Naive thymus-derived CD4-positive, alpha-beta T cell (primary cell): ENCODE data around the gene CAMK1D. TPM values are rescaled to one million over a fixed set of nuclear protein-coding genes. Genes with fewer than 3 reads are reported as not detected.

Source experiments
- ATAC-seq: fragments of 150-1000 bp; cut with Tn5 transposase; 2 replicates; pipeline ENCODE4 v1.10.0; 2021; ENCODE audit warnings: mild to moderate bottlenecking, moderate library complexity
- CTCF ChIA-PET: fragments of 350-600 bp; sonication (Branson Sonifier 250); formaldehyde crosslinking; loops from one replicate; lab custom pipeline; 2021; ENCODE audit warnings: antibody characterized with exemption; lab: Charles Lee
- POLR2A ChIA-PET: fragments of 350-600 bp; sonication (Branson Sonifier 250); formaldehyde crosslinking; loops from one replicate; lab custom pipeline; 2021; ENCODE audit warnings: antibody characterized with exemption, inconsistent platforms; lab: Charles Lee
- DNase-seq, 9 donors: peaks; one replicate each; pipeline versions ENCODE4 v3.0.0 to v3.0.0-alpha.2; 2020 to 2022; ENCODE audit warnings: mixed read lengths in 1 of 9
- H3K27ac ChIP-seq: one replicate; pipeline ENCODE4 v1.7.0; 2013; ENCODE audit warnings: mild to moderate bottlenecking, low read depth, low read length, moderate library complexity
- H3K27me3 ChIP-seq, 2 donors: one replicate each; pipeline ENCODE4 v1.7.0; 2013; ENCODE audit warnings: low read length in 2 of 2, mild to moderate bottlenecking in 2 of 2, moderate library complexity in 2 of 2; ENCODE audit not compliant: control insufficient read depth in 2 of 2, insufficient read depth in 2 of 2
- H3K36me3 ChIP-seq, 3 experiments: 1 replicate in 2 of 3; 2 replicates in 1 of 3; pipeline ENCODE4 v1.7.0; 2013; ENCODE audit warnings: low read length in 3 of 3, mild to moderate bottlenecking in 3 of 3, moderate library complexity in 1 of 3; ENCODE audit not compliant: insufficient read depth in 3 of 3, control insufficient read depth in 2 of 3
- H3K4me1 ChIP-seq, 2 donors: one replicate each; pipeline ENCODE4 v1.7.0; 2013; ENCODE audit warnings: low read length in 2 of 2, mild to moderate bottlenecking in 2 of 2, moderate library complexity in 1 of 2; ENCODE audit not compliant: control insufficient read depth in 2 of 2, insufficient read depth in 2 of 2
- H3K4me3 ChIP-seq: 2 replicates; pipeline ENCODE4 v1.7.0; 2013; ENCODE audit warnings: mild to moderate bottlenecking, low read length
- H3K9me3 ChIP-seq, 3 experiments: 1 replicate in 2 of 3; 2 replicates in 1 of 3; pipeline ENCODE4 v1.7.0; 2013; ENCODE audit warnings: low read length in 3 of 3; ENCODE audit not compliant: control insufficient read depth in 2 of 3
- H3K27ac Mint-ChIP-seq, 9 donors: one replicate each; pipeline ENCODE4 v1.8.0; 2020 to 2022; ENCODE audit warnings: mixed read lengths in 9 of 9, mild to moderate bottlenecking in 8 of 9, moderate library complexity in 5 of 9, inconsistent platforms in 2 of 9
- H3K27me3 Mint-ChIP-seq, 5 donors: one replicate each; pipeline ENCODE4 v1.8.0; 2021 to 2022; ENCODE audit warnings: mixed read lengths in 5 of 5, mild to moderate bottlenecking in 1 of 5
- H3K36me3 Mint-ChIP-seq, 5 donors: one replicate each; pipeline ENCODE4 v1.8.0; 2020 to 2022; ENCODE audit warnings: mixed read lengths in 5 of 5, mild to moderate bottlenecking in 3 of 5, inconsistent platforms in 1 of 5
- H3K4me1 Mint-ChIP-seq, 7 donors: one replicate each; pipeline ENCODE4 v1.8.0; 2020 to 2022; ENCODE audit warnings: mixed read lengths in 7 of 7, mild to moderate bottlenecking in 3 of 7, inconsistent platforms in 1 of 7
- H3K4me3 Mint-ChIP-seq, 10 donors: one replicate each; pipeline ENCODE4 v1.8.0; 2020 to 2022; ENCODE audit warnings: mild to moderate bottlenecking in 10 of 10, mixed read lengths in 10 of 10, moderate library complexity in 6 of 10, inconsistent platforms in 2 of 10
- H3K9me3 Mint-ChIP-seq, 11 donors: one replicate each; pipeline ENCODE4 v1.8.0; 2020 to 2022; ENCODE audit warnings: mixed read lengths in 11 of 11, mild to moderate bottlenecking in 4 of 11, inconsistent platforms in 1 of 11, moderate library complexity in 1 of 11
- intact Hi-C, 2 donors: fragments of 100-400 bp; cut with micrococcal nuclease; formaldehyde crosslinking; loops; one replicate each; pipeline ENCODE4 v1.15.1; 2023
- polyA plus RNA-seq, 2 donors: library from polyadenylated mRNA; unstranded; fragments of 300-500 nt; fragmentation: Illumina TruSeq; gene quantifications; one replicate each; pipeline ENCODE4 v1.2.3, GENCODE V29; 2021
- total RNA-seq, 6 experiments: library from RNA in 5 of 6; stranded (reverse) in 5 of 6; gene quantifications; 1 replicate in 5 of 6; 2 replicates in 1 of 6; pipeline ENCODE4 v1.2.3 and lab custom pipeline; 2021 to 2026

Gene CAMK1D
- total and polyA plus RNA-seq, 7 experiments from 2014 or later, result 12.5 to 43.2 (median 18.6) TPM

DNA sequence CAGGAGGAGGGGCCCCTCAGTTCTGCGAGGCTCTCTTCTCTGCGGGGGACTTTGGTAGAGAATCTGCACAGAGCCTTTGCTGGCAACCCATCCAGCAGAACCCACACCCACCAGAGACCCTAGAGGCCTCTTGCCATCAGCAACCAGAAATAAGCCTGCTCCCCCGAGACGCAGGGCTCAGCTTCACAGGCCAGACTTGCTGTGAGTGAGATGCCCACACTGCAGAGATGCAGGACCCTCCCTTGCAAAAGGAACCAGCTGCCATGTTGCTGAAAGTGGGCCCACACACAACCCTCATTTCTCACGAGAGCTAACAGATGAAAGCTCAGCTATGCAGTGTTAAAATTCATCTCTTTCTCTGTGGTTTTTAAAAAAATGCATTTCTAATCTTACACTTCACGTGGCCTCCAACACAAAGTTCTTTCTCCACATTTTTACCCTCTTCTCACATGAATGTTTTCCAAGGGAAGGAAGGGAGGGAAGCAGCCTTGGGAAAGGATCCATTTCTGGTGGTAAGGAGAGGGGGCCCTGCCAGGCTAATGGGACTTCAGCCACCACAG is 480.6 kb downstream of the CAMK1D start:
- intact Hi-C loops, result no loop called here
- H3K27ac Mint-ChIP-seq, result no peak overlapping the region
- ATAC-seq, result no peak
- ChIA-PET POLR2A (no interaction called here), CTCF (no interaction called here)
- peaks cover 0 to 55% (median 33%) of the 10 kb centered on the region in 5 donors for H3K36me3 Mint-ChIP-seq
- Histone ChIP-seq H3K4me3 (no peak overlapping the region), H3K4me1 (no peaks in the 10 kb centered on the region), H3K9me3 (no peaks in the 10 kb centered on the region), H3K27me3 (no peaks in the 10 kb centered on the region), H3K36me3 (peaks cover 0 to 37% (median 3%) of the 10 kb centered on the region in 3 experiments), H3K27ac (no peak overlapping the region)
- H3K4me3 Mint-ChIP-seq, result no peak overlapping the region
- no peaks in the 10 kb centered on the region for H3K4me1 Mint-ChIP-seq
- no peaks in the 10 kb centered on the region for H3K27me3 Mint-ChIP-seq
- DNase-seq, result no peak
- peaks cover 0 to 1% (median 0%) of the 10 kb centered on the region in 11 donors for H3K9me3 Mint-ChIP-seq

DNA sequence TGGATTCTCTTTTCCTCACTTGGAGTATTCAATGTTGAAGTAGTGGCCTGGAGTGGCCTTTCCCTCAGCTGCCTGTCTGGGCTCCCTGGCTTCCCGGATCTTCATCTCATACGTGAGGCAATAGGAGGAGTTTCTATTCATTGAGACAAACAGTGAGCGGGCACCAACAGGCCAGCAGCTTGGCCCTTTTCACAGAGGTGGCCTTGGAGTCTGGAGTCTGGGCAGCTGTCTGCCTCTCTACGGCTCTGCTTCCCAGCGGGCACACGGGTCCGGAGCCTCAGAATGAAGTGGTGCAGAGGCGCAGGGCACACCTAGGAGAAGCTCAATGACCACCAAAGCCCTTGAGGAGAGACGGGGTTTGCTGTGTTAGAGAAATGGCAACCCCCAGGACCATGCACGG is 482.7 kb downstream of the CAMK1D start:
- Histone ChIP-seq H3K27ac (no peak overlapping the region), H3K27me3 (no peaks in the 10 kb centered on the region), H3K9me3 (no peaks in the 10 kb centered on the region), H3K4me3 (no peak overlapping the region), H3K4me1 (no peaks in the 10 kb centered on the region), H3K36me3 (peaks cover 0 to 17% (median 3%) of the 10 kb centered on the region in 3 experiments)
- Mint-ChIP-seq H3K27ac (no peak overlapping the region), H3K4me3 (no peak overlapping the region), H3K4me1 (no peaks in the 10 kb centered on the region), H3K9me3 (peaks cover 0 to 1% (median 0%) of the 10 kb centered on the region in 11 donors), H3K27me3 (no peaks in the 10 kb centered on the region), H3K36me3 (peaks cover 0 to 38% (median 19%) of the 10 kb centered on the region in 5 donors)
- intact Hi-C loops, result no loop called here
- no peak for ATAC-seq
- ChIA-PET POLR2A (no interaction called here), CTCF (interaction anchor here (0.6 kb wide), 1 partner anchor 358 kb away, joined by 4 read pairs; no protein-coding TSS in a partner anchor)
- no peak for DNase-seq

- Histone ChIP-seq H3K27ac (no peak overlapping the region), H3K36me3 (peaks cover 0 to 12% (median 0%) of the 10 kb centered on the region in 3 experiments), H3K9me3 (no peaks in the 10 kb centered on the region), H3K4me3 (no peak overlapping the region), H3K27me3 (no peaks in the 10 kb centered on the region), H3K4me1 (no peaks in the 10 kb centered on the region)
- Mint-ChIP-seq H3K27ac (no peak overlapping the region), H3K36me3 (peaks cover 0 to 31% (median 14%) of the 10 kb centered on the region in 5 donors), H3K27me3 (no peaks in the 10 kb centered on the region), H3K4me1 (no peaks in the 10 kb centered on the region), H3K4me3 (no peak overlapping the region), H3K9me3 (peaks cover 0 to 1% (median 0%) of the 10 kb centered on the region in 11 donors)
- intact Hi-C loops, result no loop called here
- ChIA-PET POLR2A (no interaction called here), CTCF (no interaction called here)
- ATAC-seq, result no peak
- no peak for DNase-seq
Observed at GRCh38 chr10:12833451-12833850, 484.1 kb downstream of the CAMK1D start.

GRCh38 chr10:12834116-12834665 is 484.8 kb downstream of the CAMK1D start:
- CTCF ChIA-PET, result no interaction called here
- ATAC-seq (no peak), DNase-seq (peak in 1 of 9 donors; percentile 15)
- Histone ChIP-seq H3K4me3 (no peak overlapping the region), H3K4me1 (no peaks in the 10 kb centered on the region), H3K27me3 (no peaks in the 10 kb centered on the region), H3K9me3 (no peaks in the 10 kb centered on the region), H3K36me3 (peaks cover 0 to 9% (median 0%) of the 10 kb centered on the region in 3 experiments), H3K27ac (no peak overlapping the region)
- Mint-ChIP-seq H3K4me3 (no peak overlapping the region), H3K27me3 (no peaks in the 10 kb centered on the region), H3K4me1 (no peaks in the 10 kb centered on the region), H3K36me3 (peaks cover 0 to 24% (median 9%) of the 10 kb centered on the region in 5 donors), H3K27ac (no peak overlapping the region), H3K9me3 (peaks cover 0 to 1% (median 0%) of the 10 kb centered on the region in 11 donors)
- POLR2A ChIA-PET, result no interaction called here
- intact Hi-C loops, result no loop called here

- H3K36me3 ChIP-seq, result peaks cover 0 to 8% (median 0%) of the 10 kb centered on the region in 3 experiments
- Mint-ChIP-seq H3K36me3 (peaks cover 0 to 22% (median 8%) of the 10 kb centered on the region in 5 donors), H3K27ac (no peak overlapping the region), H3K27me3 (no peaks in the 10 kb centered on the region), H3K4me1 (no peaks in the 10 kb centered on the region), H3K9me3 (peaks cover 0 to 1% (median 0%) of the 10 kb centered on the region in 11 donors), H3K4me3 (no peak overlapping the region)
- ChIA-PET CTCF (no interaction called here), POLR2A (no interaction called here)
- ATAC-seq (no peak), DNase-seq (peak in 1 of 9 donors; percentile 10)
- H3K27me3 ChIP-seq, result no peaks in the 10 kb centered on the region
- H3K4me3 ChIP-seq, result no peak overlapping the region
- no peaks in the 10 kb centered on the region for H3K4me1 ChIP-seq
- H3K9me3 ChIP-seq, result no peaks in the 10 kb centered on the region
- intact Hi-C loops, result no loop called here
- H3K27ac ChIP-seq, result no peak overlapping the region
Observed at GRCh38 chr10:12834721-12835120, 485.4 kb downstream of the CAMK1D start.

- ATAC-seq, result no peak
Observed at GRCh38 chr10:12835709-12836108, 486.4 kb downstream of the CAMK1D start.

DNA sequence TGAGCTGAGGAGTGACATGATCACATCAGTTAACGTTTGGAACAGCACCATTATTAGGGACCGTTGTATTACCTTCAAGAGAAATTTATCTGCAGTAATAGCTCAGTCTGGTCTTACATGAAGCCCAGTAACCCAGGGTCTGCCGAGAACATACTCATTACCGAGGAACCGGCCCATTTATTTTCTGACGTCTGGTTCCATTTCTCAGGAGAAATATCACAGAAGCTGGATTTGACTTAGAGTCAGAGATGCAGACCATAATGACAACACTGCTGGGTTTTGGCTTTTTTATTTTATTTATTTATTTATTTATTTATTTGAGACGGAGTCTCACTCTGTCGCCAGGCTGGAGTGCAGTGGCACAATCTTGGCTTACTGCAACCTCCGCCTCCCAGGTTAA is 489.0 kb downstream of the CAMK1D start:
- POLR2A ChIA-PET, result no interaction called here
- Histone ChIP-seq H3K36me3 (no peaks in the 10 kb centered on the region), H3K27me3 (no peaks in the 10 kb centered on the region), H3K9me3 (no peaks in the 10 kb centered on the region), H3K4me3 (no peak overlapping the region), H3K27ac (no peak overlapping the region), H3K4me1 (no peaks in the 10 kb centered on the region)
- no peak for ATAC-seq
- H3K36me3 Mint-ChIP-seq, result no peaks in the 10 kb centered on the region
- DNase-seq, result no peak
- H3K9me3 Mint-ChIP-seq, result no peaks in the 10 kb centered on the region
- no peak overlapping the region for H3K27ac Mint-ChIP-seq
- peaks cover 0 to 9% (median 0%) of the 10 kb centered on the region in 5 donors for H3K27me3 Mint-ChIP-seq
- H3K4me3 Mint-ChIP-seq, result no peak overlapping the region
- CTCF ChIA-PET, result no interaction called here
- H3K4me1 Mint-ChIP-seq, result no peaks in the 10 kb centered on the region
- intact Hi-C loops, result no loop called here

More at GRCh38 chr10:12835709-12836108, 486.4 kb downstream of the CAMK1D start:
- CTCF ChIA-PET, result no interaction called here
- DNase-seq, result no peak
- no peak overlapping the region for H3K27ac ChIP-seq
- Mint-ChIP-seq H3K4me1 (no peaks in the 10 kb centered on the region), H3K27me3 (peaks cover 0 to 4% (median 0%) of the 10 kb centered on the region in 5 donors), H3K9me3 (peaks cover 0 to 1% (median 0%) of the 10 kb centered on the region in 11 donors), H3K4me3 (no peak overlapping the region), H3K27ac (peak overlapping the region in 1 of 9 donors; percentile 25), H3K36me3 (peaks cover 0 to 16% (median 8%) of the 10 kb centered on the region in 5 donors)
- no peaks in the 10 kb centered on the region for H3K27me3 ChIP-seq
- H3K36me3 ChIP-seq, result no peaks in the 10 kb centered on the region
- POLR2A ChIA-PET, result no interaction called here
- H3K4me3 ChIP-seq, result no peak overlapping the region
- H3K4me1 ChIP-seq, result no peaks in the 10 kb centered on the region
- no peaks in the 10 kb centered on the region for H3K9me3 ChIP-seq
- intact Hi-C loops, result no loop called here
